Right renal cortex interstitium (tissue), 3 donors: ENCODE results near the gene ABHD3. TPM values are rescaled to one million over a fixed set of nuclear protein-coding genes. Genes with fewer than 3 reads are reported as not detected.
"Not testable (repeated sequence)": the region's sequence is repeated elsewhere in the genome, so short reads cannot be mapped to it uniquely, and the experiment has no call there.

Experiments used
- DNase-seq, 3 donors: peaks; one replicate each; pipeline ENCODE4 v3.0.0-alpha.2; 2013; ENCODE audit warnings: low read depth in 3 of 3, low spot score in 2 of 3
- polyA plus RNA-seq, 3 donors: library from polyadenylated mRNA; unstranded; fragments of 120-200 nt; gene quantifications; one replicate each; pipeline ENCODE4 v1.2.1, GENCODE V29; 2013; ENCODE audit not compliant: insufficient read length in 3 of 3

Gene ABHD3
- polyA plus RNA-seq, 3 donors: 22.5 to 23.4 (median 23.2) TPM

GRCh38 chr18:21656402-21656801 is 48.2 kb downstream of the ABHD3 start:
- no peak for DNase-seq

- no peak for DNase-seq
Measured at GRCh38 chr18:21653361-21653760, 51.2 kb downstream of the ABHD3 start.

DNA sequence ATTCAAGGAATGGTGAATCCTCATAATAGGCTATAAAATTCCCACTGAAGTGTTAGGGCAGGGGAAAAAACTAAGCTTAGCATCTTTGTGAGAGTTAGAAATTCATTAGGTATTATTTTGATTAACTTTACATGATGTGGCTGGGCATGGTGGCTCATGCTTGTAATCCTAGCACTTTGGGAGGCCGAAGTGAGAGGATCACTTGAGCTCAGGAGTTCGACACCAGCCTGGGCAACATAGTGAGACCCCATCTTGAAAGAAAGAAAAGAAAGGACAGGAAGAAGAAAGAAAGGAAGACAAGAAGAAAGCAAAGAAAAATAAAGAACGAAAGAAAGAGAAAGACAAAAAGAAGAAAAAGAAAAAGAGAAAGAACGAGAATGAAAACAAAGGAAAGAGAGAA is 52.5 kb downstream of the ABHD3 start:
- no peak for DNase-seq

DNA sequence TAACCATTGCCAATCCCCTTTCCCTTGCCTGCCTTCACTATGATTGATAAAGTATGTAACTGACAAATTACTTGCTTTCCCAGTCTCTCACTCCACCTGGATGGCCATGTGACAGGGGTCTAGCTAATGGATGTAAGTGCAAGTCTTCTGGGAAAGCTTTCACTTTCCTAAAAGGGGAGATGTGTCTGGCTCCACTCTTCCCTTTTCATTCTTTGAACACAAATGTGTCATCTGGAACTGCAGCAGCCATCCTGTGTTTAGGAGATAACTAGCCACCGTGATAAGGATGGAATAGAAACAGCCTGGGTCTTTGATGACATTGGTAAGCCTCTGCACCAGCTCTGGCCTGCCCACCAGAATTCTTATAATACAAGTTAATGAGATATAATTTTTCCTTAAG is 54.3 kb downstream of the ABHD3 start:
- no peak for DNase-seq

GRCh38 chr18:21640375-21640774 is 64.2 kb downstream of the ABHD3 start:
- DNase-seq: not testable (repeated sequence)

DNA sequence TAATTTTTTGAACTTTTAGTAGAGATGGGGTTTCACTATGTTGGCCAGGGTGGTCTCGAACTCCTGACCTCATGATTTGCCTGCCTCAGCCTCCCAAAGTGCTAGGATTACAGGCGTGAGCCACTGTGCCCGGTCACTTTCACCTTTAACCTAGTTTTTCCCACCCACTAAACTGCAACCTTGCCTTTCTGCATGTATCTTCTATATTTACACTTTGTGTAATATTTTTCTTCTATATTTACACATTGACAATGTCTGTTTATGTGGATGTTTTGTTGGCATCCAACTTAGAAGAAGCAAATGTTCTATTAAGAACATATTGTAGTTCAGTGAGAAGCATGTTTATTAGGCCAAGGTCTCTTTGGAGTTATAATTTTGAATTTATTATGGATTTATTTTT is 65.8 kb downstream of the ABHD3 start:
- no peak for DNase-seq

- DNase-seq: no peak
Measured at GRCh38 chr18:21636769-21637168, 67.8 kb downstream of the ABHD3 start.

DNA sequence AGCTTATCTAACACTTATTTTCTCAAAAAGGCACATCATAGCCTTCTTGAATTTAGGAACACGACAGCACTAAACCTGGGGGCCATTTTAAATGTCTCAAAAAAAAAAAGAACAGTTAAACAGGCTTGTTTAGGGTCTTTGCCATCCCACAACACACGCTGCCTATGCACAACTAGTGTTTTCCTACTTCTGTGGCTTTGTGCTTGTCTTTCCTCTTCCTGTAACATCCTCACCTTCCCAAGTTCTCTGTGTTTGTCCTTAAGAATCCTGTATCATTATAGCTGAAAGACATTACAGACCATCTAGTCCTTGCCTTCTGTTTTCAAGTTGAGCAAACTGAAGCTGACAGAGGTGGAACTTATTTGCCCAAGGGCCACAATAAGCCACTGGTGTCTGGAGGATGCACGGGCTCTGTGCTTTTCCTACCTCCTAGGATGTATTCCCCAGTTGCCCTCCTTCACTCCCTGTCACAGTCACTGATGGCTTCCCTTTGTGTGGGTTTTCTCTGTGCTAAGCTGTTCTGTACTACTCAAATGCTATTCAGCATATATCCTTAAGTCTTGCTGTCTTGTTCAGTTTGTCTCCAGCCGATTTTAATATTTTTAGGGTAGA is 69.9 kb downstream of the ABHD3 start:
- DNase-seq: no peak

DNA sequence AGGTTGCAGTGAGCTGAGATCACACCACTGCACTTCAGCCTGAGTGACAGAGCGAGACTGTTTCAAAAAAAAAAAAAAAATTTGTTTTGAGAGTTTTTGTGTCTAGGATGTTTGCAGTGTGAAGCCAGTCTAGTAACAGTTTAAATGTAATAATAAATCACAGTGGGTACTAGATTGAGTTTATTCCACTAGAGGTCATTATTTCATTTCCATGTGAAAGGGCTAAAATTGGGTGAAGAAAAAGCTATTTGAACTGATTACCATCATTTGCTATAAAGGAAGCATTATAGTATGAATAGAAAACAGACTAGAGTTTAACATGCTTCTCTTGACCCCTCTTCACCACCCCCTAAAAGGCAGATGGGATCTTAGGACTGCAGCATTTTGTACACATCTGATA is 72.2 kb downstream of the ABHD3 start:
- DNase-seq: no peak

DNA sequence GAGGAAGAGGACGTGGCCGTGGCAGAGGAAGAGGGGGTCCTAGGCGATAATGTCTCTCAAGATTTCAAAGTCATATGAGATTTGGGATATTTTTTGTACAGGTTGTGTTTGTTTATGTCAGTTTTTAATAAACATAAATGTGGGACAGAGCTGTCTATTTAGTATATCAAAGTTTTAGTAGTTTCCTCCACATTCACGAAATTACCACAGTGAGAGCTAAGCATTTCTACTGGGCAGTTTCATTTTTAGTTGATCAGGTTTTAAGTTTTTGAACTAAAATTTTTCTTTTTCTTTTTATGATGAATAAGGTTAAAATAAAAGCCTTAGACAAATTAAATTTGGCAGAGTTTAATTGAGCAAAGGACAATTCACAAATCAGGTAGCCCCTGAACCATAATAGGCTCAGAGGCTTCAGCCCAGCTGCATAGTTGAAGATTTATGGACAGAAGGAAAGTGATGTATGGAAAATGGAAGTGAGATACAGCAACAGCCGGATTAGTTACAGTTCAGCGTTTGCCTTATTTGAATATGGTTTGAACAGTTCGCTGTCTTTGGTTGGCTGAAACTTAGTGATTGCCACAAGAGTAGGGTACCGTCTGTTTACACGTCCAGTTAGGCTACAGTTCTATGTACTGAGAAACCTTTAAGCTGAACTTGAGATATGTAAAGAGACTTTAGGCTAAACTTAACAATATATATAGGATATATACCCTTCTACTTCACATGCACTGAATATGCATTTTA is 75.3 kb downstream of the ABHD3 start:
- DNase-seq: no peak

- DNase-seq: not testable (repeated sequence)
Measured at GRCh38 chr18:21621640-21622039, 82.9 kb downstream of the ABHD3 start.

GRCh38 chr18:21612125-21613039 is 92.2 kb downstream of the ABHD3 start, which contains the start of gene SNRPD1:
TSS of gene SNRPD1 (plus strand) at chr18:21612314. CDS start at chr18:21612430, 116 bp downstream.
- DNase-seq: peak; percentile 72 to 85 (median 83)

DNA sequence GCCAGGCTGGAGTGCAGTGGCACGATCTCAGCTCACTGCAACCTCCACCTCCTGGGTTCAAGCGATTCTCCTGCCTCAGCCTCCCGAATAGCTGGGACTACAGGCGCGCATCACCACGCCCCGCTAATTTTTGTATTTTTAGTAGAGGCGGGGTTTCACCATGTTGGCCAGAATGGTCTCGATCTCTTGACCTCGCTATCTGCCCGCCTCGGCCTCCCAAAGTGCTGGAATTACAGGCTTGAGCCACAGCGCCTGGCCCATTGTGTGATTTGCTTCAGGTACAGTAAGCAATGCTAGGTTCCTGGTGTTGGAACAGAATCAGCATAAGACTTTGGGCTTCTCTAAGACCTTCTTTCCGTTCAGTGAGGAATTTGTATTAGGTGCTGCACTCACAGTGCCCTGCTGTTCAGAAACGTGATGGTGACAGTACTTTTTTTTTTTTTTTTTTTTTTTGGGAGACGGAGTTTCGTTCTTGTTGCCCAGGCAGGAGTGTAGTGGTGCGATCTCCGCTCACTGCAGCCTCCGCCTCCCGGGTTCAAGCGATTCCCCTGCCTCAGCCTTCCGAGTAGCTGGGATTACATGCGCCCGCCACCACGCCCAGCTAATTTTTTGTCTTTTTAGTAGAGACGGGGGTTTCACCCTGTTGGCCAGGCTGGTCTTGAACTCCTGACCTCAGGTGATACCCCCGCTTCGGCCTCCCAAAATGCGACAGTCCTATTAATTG is 93.0 kb downstream of the ABHD3 start:
- DNase-seq: not testable (repeated sequence)

DNA sequence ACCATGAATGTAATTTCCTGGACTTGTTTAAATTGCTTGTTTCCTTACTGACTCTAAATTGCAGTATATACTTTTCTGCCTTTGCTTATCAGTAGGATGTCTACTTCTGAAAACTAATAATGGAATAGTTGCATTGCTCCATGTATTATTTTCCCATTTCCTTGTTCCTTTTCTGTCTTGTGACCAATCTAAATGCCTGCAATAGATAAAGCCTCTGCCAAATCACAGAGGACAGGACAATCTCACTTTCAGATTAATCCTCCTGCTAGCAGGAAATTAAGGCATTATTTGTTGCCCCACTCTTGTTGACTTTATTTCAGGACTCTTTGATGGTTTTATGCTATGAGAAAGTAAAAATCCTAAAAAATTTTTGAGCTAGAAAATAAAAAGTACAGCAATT is 99.4 kb downstream of the ABHD3 start:
- no peak for DNase-seq

DNA sequence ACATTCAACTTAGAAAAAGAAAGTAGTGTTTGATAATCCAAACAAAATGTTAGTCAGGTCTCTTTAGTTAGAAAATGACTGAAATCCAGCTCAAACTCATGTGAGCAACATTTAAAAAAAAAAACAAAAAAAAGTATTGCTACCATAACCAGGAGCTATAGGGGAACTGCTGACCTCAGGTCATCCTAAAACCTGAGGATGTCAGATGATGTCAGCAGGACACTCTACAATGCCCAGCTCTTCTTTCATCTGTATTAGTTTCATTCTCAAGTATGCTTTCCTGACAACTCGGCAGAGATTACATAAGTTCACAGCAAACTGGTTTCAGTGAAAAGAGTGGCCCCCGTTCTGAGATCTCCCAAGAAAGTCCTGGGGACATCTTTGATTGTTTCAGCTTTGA is 99.9 kb downstream of the ABHD3 start:
- no peak for DNase-seq

DNA sequence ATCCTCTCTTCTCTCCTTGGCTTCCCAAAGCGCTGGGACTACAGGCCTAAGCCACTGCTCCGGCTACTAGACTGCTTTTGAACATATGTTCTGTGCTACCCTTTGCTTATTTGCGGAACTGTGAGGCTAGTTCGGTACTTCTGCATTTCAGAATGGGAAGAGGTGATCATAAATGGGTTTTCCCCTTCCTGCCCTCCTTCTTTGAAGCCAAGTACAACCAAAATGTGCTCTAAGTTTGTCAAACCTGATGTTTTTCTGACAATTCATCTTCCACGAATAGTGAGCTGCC is 102.3 kb downstream of the ABHD3 start:
- no peak for DNase-seq

Other genes starting within 250 kb of the ABHD3 start
- 10 to 100 TPM; 28.3 to 33.3 (median 30.3) TPM for gene ESCO1, start 104.1 kb downstream of the ABHD3 start, polyA plus RNA-seq
- 100 to 1,000 TPM; 183 to 200 (median 195) TPM for gene SNRPD1, start 92.5 kb downstream of the ABHD3 start, polyA plus RNA-seq
- gene MIB1, start 36.0 kb upstream of the ABHD3 start, polyA plus RNA-seq: 10 to 100 TPM; 70.5 to 76.7 (median 71.9) TPM